HG03064 (cell line): Measurements from ENCODE around the gene CFAP46.

Source experiments
- ATAC-seq: cut with Tn5 transposase; IDR thresholded peaks from one replicate; pipeline ENCODE4 v1.9.1; 2021; ENCODE audit warnings: low read depth; ENCODE audit not compliant: unreplicated experiment

CFAP46 gene

GRCh38 chr10:132885451-132886210, 56.7 kb downstream of the CFAP46 start:
- no peak for ATAC-seq

GRCh38 chr10:132884691-132885271, 57.6 kb downstream of the CFAP46 start:
- ATAC-seq, result no peak

- no peak for ATAC-seq
Observed at GRCh38 chr10:132884041-132884440, 58.3 kb downstream of the CFAP46 start.

- ATAC-seq, result no peak
Observed at GRCh38 chr10:132883391-132883881, 58.9 kb downstream of the CFAP46 start.

- ATAC-seq, result no peak
Observed at GRCh38 chr10:132882069-132882951, 60.1 kb downstream of the CFAP46 start.

- ATAC-seq, result no peak
Observed at GRCh38 chr10:132881186-132881920, 61.0 kb downstream of the CFAP46 start.

- no peak for ATAC-seq
Observed at GRCh38 chr10:132880128-132880981, 62.0 kb downstream of the CFAP46 start.

GRCh38 chr10:132879408-132880127, 62.8 kb downstream of the CFAP46 start:
- ATAC-seq, result no peak

- ATAC-seq, result no peak
Observed at GRCh38 chr10:132878730-132879407, 63.5 kb downstream of the CFAP46 start.

- ATAC-seq, result no peak
Observed at GRCh38 chr10:132878091-132878729, 64.2 kb downstream of the CFAP46 start.

- no peak for ATAC-seq
Observed at GRCh38 chr10:132877473-132877872, 64.9 kb downstream of the CFAP46 start.

GRCh38 chr10:132876993-132877431, 65.4 kb downstream of the CFAP46 start:
- no peak for ATAC-seq

- ATAC-seq, result no peak
Observed at GRCh38 chr10:132876131-132876860, 66.1 kb downstream of the CFAP46 start.

- ATAC-seq, result no peak
Observed at GRCh38 chr10:132875435-132875834, 66.9 kb downstream of the CFAP46 start.

- ATAC-seq, result no peak
Observed at GRCh38 chr10:132873395-132873794, 69.0 kb downstream of the CFAP46 start.

GRCh38 chr10:132872658-132873057, 69.7 kb downstream of the CFAP46 start:
- no peak for ATAC-seq

- no peak for ATAC-seq
Observed at GRCh38 chr10:132870426-132870825, 71.9 kb downstream of the CFAP46 start.
